Cardiac fibroblast (primary cell): Measurements from ENCODE around the gene SND1.

Source experiments
- DNase-seq, 2 donors: peaks; one replicate each; pipeline versions ENCODE4 v3.0.0 to v3.0.0-alpha.2; 2010; ENCODE audit warnings: low read depth in 2 of 2
- H3K4me3 ChIP-seq, 2 donors: replicated peaks in 1 of 2; 1 replicate in 1 of 2; 2 replicates in 1 of 2; pipeline ENCODE4 v1.5.1; 2011; ENCODE audit warnings: low read depth in 2 of 2, low read length in 2 of 2, mild to moderate bottlenecking in 2 of 2, moderate library complexity in 1 of 2
- CTCF ChIP-seq: IDR thresholded peaks from one replicate; pipeline ENCODE4 v1.5.1; 2011; ENCODE audit warnings: low read depth, mild to moderate bottlenecking, low read length, inconsistent platforms

Gene SND1

GRCh38 chr7:127766831-127767459, 115.0 kb downstream of the SND1 start:
- no peak for DNase-seq
- no peak overlapping the region for H3K4me3 ChIP-seq
- no peak for TF ChIP-seq CTCF

- peak in 1 of 2 donors; percentile 49 for DNase-seq
- no peak for TF ChIP-seq CTCF
- H3K4me3 ChIP-seq: no peak overlapping the region
Measured at GRCh38 chr7:127768241-127768640, 116.2 kb downstream of the SND1 start.

- TF ChIP-seq CTCF: no peak
- no peak for DNase-seq
- H3K4me3 ChIP-seq: no peak overlapping the region
Measured at GRCh38 chr7:127769137-127769536, 117.1 kb downstream of the SND1 start.

- no peak for TF ChIP-seq CTCF
- DNase-seq: peak; percentile 43 to 59
- no peak overlapping the region for H3K4me3 ChIP-seq
Measured at GRCh38 chr7:127769696-127770400, 117.9 kb downstream of the SND1 start.

- no peak for TF ChIP-seq CTCF
- DNase-seq: peak; percentile 40 to 67
Measured at GRCh38 chr7:127770885-127771284, 118.9 kb downstream of the SND1 start.

GRCh38 chr7:127771707-127772106, 119.7 kb downstream of the SND1 start:
- DNase-seq: no peak
- no peak overlapping the region for H3K4me3 ChIP-seq
- TF ChIP-seq CTCF: no peak

More at GRCh38 chr7:127770885-127771284, 118.9 kb downstream of the SND1 start:
- no peak overlapping the region for H3K4me3 ChIP-seq
